IPS DF 6.9 (cell line): ENCODE data around the gene HDAC8.
"Not testable (repeated sequence)": the region's sequence is repeated elsewhere in the genome, so short reads cannot be mapped to it uniquely, and the experiment has no call there.

Experiments
- DNase-seq: peaks from one replicate; pipeline ENCODE4 v3.0.0-alpha.2; 2013; ENCODE audit warnings: low read depth, low spot score
- H3K27ac ChIP-seq: one replicate; pipeline ENCODE4 v1.5.1; 2013; ENCODE audit warnings: low read length, control low read depth
- H3K27me3 ChIP-seq: 2 replicates; pipeline ENCODE4 v1.6.1; 2013; ENCODE audit warnings: mild to moderate bottlenecking, low read length; ENCODE audit not compliant: control insufficient read depth, insufficient read depth
- H3K36me3 ChIP-seq: 2 replicates; pipeline ENCODE4 v1.6.1; 2013; ENCODE audit warnings: low read length; ENCODE audit not compliant: control insufficient read depth, insufficient read depth
- H3K4me1 ChIP-seq: 2 replicates; pipeline ENCODE4 v1.6.1; 2013; ENCODE audit warnings: low read length; ENCODE audit not compliant: control insufficient read depth, insufficient read depth
- H3K4me3 ChIP-seq: 2 replicates; pipeline ENCODE4 v1.5.1; 2013; ENCODE audit warnings: mild to moderate bottlenecking, low read length
- H3K9me3 ChIP-seq: 2 replicates; pipeline ENCODE4 v1.6.1; 2013; ENCODE audit warnings: low read length, inconsistent platforms; ENCODE audit not compliant: control insufficient read depth, insufficient read depth
- WGBS: extraction: QIAGEN DNeasy Blood & Tissue Kit; methylation state at CpG from one replicate; pipeline ENCODE4 v1.1.7; 2013; ENCODE audit warnings: mixed read lengths, missing lambda C conversion rate; ENCODE audit not compliant: insufficient read length, insufficient coverage; 5-methylcytosine and 5-hydroxymethylcytosine counted together

Gene HDAC8

DNA sequence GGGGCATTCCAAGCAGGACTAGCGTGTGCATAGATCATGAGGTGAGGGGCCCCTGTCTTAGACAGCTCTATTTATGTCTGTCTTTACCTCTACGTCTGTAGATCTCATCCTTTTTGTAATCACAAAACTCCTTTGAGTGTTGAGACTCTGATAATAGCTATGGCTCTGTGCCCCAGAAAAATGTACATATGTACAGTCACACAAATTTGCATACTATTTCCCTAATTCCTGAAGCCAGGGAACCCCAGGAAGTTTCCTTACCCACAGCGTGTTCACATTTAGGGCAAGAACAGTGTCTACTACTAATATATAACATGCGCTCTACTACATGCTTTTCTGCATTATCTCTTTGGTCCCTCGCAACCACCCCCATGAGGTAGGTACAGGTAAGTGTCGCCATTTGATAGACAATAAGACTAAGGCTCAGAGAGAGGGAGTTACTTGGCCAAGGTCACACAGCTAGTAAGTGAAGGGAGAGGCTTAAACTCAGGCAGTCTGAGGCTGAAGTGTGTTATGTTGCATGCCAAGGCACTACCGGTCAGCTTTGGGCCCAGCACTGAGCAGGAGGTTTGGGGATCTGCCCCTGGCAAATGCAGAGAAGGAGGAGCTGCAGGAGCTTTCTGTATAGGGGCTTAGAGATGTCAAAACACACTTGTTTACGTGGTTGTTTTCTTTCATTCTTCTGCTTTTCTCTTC, 245.9 kb downstream of the HDAC8 start:
- no CpG with 5 or more reads among the region's 8 CpGs for WGBS
- no peaks in the 10 kb centered on the region for H3K9me3 ChIP-seq

GRCh38 chrX:72319651-72320050, 253.0 kb downstream of the HDAC8 start:
- H3K27me3 ChIP-seq, DNase-seq, H3K9me3 ChIP-seq, H3K27ac ChIP-seq, H3K4me3 ChIP-seq, H3K4me1 ChIP-seq, H3K36me3 ChIP-seq: not testable (repeated sequence)
- no CpG with 5 or more reads among the region's 8 CpGs for WGBS

More for the DNA sequence above, 245.9 kb downstream of the HDAC8 start:
- H3K27ac ChIP-seq: no peak overlapping the region
- H3K4me1 ChIP-seq: 0 out of 2 replicates have a peak, but pooled peaks cover 1% of the 10 kb centered on the region
- H3K36me3 ChIP-seq: no peaks in the 10 kb centered on the region
- H3K27me3 ChIP-seq: no peaks in the 10 kb centered on the region
- H3K4me3 ChIP-seq: no peak overlapping the region
- no peak for DNase-seq

DNA sequence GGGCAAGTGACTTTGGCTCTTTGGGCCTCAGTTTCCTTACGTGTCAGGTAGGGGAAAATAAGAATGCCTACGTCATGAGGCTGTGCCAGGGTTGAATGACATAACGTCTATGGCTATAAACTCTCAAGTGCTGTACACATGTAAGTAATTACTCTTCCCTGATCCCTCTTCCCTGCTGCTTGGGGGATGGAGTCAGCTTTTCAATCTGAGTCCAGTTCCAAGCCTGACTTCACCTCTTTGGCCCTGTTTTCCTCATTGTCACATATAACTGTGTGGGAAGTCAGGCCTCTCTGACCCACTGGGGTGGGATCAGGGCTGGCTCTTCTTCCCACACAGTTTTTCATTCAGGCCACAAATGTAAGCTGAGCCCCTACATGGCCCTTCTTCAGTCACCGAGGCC, 255.5 kb downstream of the HDAC8 start:
- Histone ChIP-seq H3K27ac (no peak overlapping the region), H3K27me3 (no peaks in the 10 kb centered on the region), H3K4me3 (no peak overlapping the region), H3K36me3 (no peaks in the 10 kb centered on the region), H3K4me1 (no peaks in the 10 kb centered on the region; the same call in 1 of the 2 replicates), H3K9me3 (no peaks in the 10 kb centered on the region)
- WGBS: no CpG with 5 or more reads among the region's 4 CpGs
- no peak for DNase-seq

GRCh38 chrX:72316408-72317110, 256.1 kb downstream of the HDAC8 start:
- H3K27ac ChIP-seq: no peak overlapping the region
- no peak overlapping the region for H3K4me3 ChIP-seq
- no CpG with 5 or more reads among the region's 12 CpGs for WGBS
- H3K27me3 ChIP-seq: no peaks in the 10 kb centered on the region
- no peaks in the 10 kb centered on the region for H3K9me3 ChIP-seq
- no peaks in the 10 kb centered on the region for H3K36me3 ChIP-seq
- H3K4me1 ChIP-seq: no peaks in the 10 kb centered on the region; the same call in 1 of the 2 replicates
- DNase-seq: no peak

DNA sequence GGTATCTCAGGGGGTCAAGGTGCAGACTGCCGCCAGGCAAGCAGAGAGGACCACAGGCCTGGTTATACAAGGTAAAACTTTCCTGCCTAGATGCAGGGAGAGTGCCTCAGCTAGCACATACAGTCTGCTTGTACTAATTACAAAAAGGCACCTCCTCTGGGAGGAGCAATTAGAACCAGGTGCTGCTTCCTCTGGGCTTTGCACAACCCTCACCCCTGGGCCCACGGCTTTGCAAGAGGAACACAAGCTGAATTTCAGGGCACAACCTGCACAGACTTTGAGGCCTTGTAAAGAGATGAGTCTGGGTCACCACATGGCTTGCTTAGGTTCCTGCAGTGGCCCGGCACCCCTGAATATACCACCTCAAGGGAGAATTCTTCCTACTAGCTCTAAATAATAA, 257.8 kb downstream of the HDAC8 start:
- no peak overlapping the region for H3K27ac ChIP-seq
- H3K9me3 ChIP-seq: no peaks in the 10 kb centered on the region
- DNase-seq: no peak
- H3K4me3 ChIP-seq: no peak overlapping the region
- no peaks in the 10 kb centered on the region for H3K27me3 ChIP-seq
- no peaks in the 10 kb centered on the region for H3K36me3 ChIP-seq
- H3K4me1 ChIP-seq: no peaks in the 10 kb centered on the region; the same call in 1 of the 2 replicates
- WGBS: no CpG with 5 or more reads among the region's 3 CpGs

- no peaks in the 10 kb centered on the region for H3K36me3 ChIP-seq
- peaks cover 1% of the 10 kb centered on the region; the same call in 1 of the 2 replicates for H3K4me1 ChIP-seq
- no peak overlapping the region for H3K27ac ChIP-seq
- no peak for DNase-seq
- H3K27me3 ChIP-seq: peaks cover 1% of the 10 kb centered on the region; the same call in 1 of the 2 replicates
- no CpG with 5 or more reads among the region's 8 CpGs for WGBS
- no peak overlapping the region for H3K4me3 ChIP-seq
- H3K9me3 ChIP-seq: no peaks in the 10 kb centered on the region
These were observed 258.7 kb downstream of the HDAC8 start for GRCh38 chrX:72313707-72314641.

GRCh38 chrX:72312311-72312940, 260.2 kb downstream of the HDAC8 start:
- no peak for DNase-seq
- Histone ChIP-seq H3K27ac (no peak overlapping the region), H3K27me3 (peaks cover 14% of the 10 kb centered on the region), H3K4me1 (peaks cover 1% of the 10 kb centered on the region; the same call in 1 of the 2 replicates), H3K4me3 (no peak overlapping the region), H3K9me3 (no peaks in the 10 kb centered on the region), H3K36me3 (no peaks in the 10 kb centered on the region)
- no CpG with 5 or more reads among the region's 14 CpGs for WGBS

DNA sequence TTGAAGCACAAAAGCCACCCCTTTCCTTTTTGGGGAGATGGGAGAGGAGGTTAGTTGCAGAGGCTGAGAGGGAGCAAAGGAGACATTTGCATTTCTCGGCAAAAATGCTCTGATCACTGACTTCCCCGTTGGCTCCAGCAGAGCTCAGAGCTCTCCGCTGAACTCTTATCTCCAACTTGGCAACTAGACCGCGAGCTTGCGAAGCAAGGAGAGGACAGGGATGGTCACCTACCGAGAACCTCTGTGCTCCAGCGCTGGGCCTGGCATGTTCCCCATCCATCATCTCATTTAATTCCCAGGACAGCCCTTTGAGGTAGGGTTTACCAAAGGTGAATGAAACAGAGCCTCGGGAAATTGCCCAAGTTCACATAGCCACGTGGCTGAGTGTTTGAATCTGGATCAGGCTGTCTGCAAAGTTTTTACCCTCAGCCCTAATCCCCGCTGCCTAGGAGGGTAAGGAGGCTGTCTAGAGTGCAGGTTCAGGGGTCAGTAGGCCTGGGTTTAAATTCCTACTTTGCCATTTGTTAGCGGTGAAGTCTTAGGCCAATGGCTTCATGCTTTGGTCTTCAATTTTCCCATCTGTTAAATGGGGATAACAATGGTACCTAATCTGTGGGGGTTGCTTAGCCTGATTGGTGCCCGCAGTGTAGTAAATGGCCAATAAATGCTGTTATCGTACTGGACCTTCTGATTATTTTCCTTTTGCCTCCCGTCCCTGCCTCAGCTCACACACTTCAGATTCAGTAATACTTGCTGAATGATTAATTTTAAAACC, 263.2 kb downstream of the HDAC8 start:
- no peak for DNase-seq
- Histone ChIP-seq H3K27me3 (peaks cover 32% of the 10 kb centered on the region), H3K27ac (no peak overlapping the region)

DNA sequence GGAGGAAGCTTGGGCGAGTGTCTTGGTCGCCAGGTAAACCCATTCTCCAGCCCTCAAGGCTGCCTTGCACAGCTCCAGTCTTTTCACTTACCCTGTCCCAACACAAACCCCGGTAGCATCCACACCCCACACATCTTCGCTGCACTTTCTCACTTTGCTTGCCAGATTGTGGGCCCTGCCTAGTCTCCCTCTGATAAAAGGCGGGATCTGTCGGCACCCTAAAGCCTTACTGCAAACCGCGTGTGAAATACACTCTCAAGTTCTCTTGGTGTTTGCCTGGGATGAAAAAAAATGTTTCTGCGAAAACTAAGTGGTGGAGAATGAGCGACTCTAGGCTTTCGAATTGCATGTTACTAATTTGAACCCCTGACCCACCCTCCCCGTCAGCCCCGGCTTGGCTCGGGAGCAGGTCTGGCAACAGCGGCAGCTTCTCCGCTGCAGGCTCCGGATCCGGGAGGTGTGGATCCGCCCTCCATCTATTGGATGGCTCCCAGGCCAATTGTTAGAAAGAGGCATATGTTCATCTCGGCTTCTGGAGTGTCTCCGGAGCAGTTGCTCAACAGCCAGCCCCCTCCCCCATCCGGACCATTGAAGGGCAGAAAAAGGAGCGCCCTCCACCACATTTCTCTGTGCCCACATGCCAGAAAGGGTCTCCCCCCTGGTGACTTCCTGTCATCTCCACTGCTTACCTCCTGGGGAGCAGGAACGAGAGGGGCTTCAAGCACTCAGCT, 263.9 kb downstream of the HDAC8 start:
- no CpG with 5 or more reads among the region's 24 CpGs for WGBS
- DNase-seq: peak; percentile 33
- peak overlapping the region; percentile 25; the same call in 1 of the 2 replicates for H3K4me3 ChIP-seq
- no peak overlapping the region for H3K27ac ChIP-seq
- peaks cover 1% of the 10 kb centered on the region; the same call in 1 of the 2 replicates for H3K4me1 ChIP-seq
- peaks cover 39% of the 10 kb centered on the region for H3K27me3 ChIP-seq
- no peaks in the 10 kb centered on the region for H3K36me3 ChIP-seq
- H3K9me3 ChIP-seq: no peaks in the 10 kb centered on the region

More for the DNA sequence above, 263.2 kb downstream of the HDAC8 start:
- no peaks in the 10 kb centered on the region for H3K36me3 ChIP-seq
- no peaks in the 10 kb centered on the region for H3K9me3 ChIP-seq
- WGBS: no CpG with 5 or more reads among the region's 15 CpGs
- H3K4me3 ChIP-seq: peak overlapping the region; percentile 25; the same call in 1 of the 2 replicates
- peaks cover 1% of the 10 kb centered on the region; the same call in 1 of the 2 replicates for H3K4me1 ChIP-seq
